Activated CD4-positive, alpha-beta T cell treated with anti-CD3 and anti-CD28 coated beads, Interleukin-2, Interleukin-6, amounts not matched to agents 100 ng/mL and 50 ng/mL, durations not matched to agents 16 hours and 8 hours (primary cell): ENCODE measurements around the gene MLNR.

Experiments
- DNase-seq: peaks from one replicate; pipeline ENCODE4 v3.0.0-alpha.2; 2020

The MLNR gene

DNA sequence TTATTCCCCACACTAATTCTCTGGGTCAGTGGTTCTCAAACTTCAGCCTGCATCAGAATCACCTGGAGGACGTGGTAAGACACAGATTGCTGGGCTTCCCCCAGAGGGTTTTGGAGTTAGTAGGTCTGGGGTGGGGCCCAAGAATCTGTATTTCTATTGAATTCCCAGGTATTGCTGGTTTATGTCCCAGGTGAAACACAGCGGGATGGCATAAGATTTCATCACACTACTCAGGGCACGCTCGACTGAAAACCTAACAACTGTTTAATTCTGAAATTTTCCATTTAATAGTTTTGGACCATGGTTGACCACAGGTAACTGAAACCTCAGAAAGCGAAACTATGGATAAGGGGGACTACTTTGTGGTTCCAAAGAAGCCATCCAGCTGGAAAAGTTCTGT, 6.5 kb downstream of the MLNR start:
- no peak for DNase-seq

GRCh38 chr13:49234741-49235140, 14.6 kb downstream of the MLNR start:
- no peak for DNase-seq

GRCh38 chr13:49235856-49236431, 15.8 kb downstream of the MLNR start:
- no peak for DNase-seq

DNA sequence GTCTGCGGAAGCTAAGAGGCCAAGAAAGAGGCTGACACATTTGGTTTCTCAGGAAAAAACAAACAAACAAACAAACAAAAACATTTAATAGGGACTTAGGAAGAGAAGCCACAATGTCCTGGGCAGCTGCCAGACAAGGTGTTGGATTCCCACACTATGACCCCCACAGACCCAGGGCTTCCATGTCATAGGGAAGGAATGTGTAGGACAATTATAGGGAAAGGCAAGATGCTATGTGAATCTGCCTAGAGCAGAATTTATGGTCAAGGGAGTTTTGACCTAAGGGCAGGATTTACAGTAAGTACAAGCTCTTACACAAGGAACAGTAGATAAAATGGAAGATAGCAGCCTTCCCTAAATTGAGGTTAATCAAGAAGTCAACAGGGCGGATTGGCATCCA, 18.5 kb downstream of the MLNR start:
- DNase-seq = no peak

GRCh38 chr13:49240017-49240416, 19.9 kb downstream of the MLNR start:
- peak; percentile 55 for DNase-seq

GRCh38 chr13:49241296-49241695, 21.2 kb downstream of the MLNR start:
- no peak for DNase-seq

DNA sequence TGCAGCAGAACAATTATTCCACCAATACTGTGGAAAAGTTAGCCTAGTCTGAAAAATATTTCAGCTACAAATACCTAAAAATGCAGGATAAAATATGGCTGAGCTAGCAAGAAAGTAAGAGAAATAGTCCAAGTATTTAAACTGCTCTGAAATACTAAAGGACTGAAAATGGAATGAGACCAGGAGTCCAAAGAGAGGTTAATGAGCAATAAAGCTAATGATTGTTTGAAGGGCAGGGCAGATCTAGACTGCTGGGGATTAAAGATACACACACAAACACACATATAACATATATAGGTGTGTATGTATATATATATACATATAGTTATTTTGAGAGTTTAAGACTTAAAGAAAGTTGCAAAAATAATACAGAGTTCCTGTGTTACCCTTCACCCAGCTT, 25.0 kb downstream of the MLNR start:
- no peak for DNase-seq

- DNase-seq = no peak
Observed at GRCh38 chr13:49246850-49247642, 26.9 kb downstream of the MLNR start.

DNA sequence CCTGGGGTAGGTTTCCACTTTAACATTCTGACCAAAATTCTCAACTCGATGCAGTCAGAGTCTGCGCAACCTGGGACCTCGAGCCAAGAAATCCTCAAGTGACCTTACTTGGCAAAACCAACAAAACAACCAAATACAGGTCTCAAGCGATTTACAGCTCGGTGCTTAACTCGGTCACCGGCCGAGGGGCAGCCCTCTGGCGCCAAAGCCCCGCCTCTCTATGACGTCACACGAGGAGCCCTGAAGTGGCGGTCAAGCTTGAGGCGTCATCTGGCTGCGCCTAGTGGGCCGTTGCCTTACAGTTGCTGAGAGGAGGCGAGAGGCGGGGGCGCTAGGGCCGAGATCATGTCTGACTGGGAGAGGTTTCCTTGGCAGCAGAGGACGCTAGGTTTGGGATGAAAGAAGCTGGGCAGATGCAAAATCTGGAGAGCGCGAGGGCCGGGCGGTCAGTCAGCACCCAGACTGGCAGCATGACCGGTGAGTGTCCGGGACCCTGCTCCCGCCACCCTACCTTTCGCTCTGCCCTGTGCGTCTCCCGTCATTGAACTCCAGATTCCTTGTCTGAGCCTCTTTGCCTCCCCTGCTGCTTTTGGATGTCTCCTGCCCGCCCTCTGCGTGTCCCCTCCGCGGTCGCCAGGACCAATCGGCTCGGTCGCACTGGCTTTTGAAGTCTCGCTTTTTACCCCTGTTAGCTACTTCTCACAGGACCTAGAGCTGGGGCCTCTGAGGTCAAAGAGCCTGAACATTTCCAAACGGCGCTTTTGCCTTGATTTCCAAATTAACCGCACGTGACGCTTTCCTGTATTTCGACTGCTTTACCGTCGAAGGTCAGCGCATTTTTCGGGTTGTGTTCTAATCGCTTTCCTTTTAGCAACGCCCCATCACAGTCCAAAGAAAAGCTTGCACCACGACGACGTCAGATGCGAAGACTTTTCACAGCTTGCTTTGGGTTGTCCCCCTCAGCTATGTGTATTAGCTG, 27.8 kb downstream of the MLNR start, which contains the start of gene CDADC1:
Gene CDADC1, plus strand, starts transcription at position 283 of the 979 bp plus-strand sequence. Its CDS starts 113 bp downstream, at position 396.
- peak; percentile 97 for DNase-seq

DNA sequence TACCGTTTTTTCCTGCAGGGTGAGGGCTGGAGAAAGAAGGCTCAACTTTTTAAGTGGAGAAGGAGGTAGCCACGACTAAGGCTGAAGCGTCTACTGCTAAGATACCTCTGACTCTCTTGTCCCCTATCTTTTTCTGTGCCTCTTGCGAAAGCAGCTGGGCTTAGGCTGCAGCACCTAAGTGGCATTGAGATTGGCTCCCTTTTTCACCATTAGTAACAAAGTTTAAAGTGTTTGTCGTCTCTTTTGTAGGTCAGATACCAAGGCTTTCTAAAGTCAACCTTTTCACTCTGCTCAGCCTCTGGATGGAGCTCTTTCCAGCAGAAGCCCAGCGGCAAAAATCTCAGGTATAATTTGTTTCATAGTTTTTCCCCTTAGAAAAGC, 28.5 kb downstream of the MLNR start:
- no peak for DNase-seq

DNA sequence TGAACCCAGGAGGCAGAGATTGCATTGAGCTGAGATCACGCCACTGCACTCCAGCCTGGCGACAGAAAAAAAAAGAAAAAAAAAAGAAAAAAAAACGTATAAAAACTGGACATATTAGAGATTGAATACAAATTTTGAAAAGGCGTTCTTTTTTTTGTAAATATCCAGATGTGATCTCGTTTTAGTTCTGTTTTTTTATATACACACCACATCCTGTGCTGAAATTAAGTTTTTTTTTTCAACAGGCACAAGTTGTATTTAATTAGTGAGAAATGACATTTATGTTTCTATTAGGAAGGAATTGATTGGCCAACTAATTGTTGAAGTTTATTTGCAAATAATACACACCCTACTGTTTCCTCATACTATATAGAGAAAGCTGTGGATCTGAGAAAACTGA, 31.2 kb downstream of the MLNR start:
- no peak for DNase-seq

DNA sequence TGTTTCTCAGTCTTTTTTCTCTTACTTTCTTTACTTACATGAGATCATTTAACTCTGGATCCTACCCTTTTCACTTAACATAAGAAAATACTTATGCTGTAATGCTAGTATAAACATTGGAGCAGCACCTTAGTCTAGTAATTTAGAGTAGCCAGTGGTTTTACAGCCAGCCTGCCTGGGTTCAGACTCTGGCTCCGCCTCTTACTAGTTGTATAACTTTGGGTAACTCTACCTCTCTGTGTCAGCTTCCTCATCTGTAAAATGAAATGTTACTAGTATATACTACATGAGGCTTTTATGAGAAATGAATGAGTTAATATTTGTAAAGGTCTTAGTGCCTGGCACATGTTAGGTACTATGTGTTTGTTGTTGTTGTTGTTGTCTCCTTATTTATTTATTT, 33.2 kb downstream of the MLNR start:
- DNase-seq = peak; percentile 21

GRCh38 chr13:49254007-49254406, 33.9 kb downstream of the MLNR start:
- peak; percentile 10 for DNase-seq

DNA sequence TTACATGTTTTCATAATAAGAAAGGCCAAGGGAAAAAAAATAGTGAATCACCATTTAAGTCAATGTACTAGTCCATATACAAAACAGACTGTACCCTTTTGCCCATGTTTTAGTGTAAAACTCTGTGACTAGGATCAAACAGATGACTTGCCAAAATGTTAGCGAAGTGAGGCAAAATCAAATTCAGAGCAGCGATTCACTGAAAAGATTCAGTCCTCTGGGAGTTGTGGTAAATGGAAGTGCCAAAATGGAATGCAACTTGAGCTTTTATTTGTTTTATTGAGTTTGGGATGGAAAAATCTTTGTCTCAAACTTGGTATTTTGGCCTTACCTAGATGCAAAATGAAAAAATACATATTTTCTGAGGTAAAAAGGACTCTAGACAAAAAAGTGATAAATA, 36.7 kb downstream of the MLNR start:
- no peak for DNase-seq

DNA sequence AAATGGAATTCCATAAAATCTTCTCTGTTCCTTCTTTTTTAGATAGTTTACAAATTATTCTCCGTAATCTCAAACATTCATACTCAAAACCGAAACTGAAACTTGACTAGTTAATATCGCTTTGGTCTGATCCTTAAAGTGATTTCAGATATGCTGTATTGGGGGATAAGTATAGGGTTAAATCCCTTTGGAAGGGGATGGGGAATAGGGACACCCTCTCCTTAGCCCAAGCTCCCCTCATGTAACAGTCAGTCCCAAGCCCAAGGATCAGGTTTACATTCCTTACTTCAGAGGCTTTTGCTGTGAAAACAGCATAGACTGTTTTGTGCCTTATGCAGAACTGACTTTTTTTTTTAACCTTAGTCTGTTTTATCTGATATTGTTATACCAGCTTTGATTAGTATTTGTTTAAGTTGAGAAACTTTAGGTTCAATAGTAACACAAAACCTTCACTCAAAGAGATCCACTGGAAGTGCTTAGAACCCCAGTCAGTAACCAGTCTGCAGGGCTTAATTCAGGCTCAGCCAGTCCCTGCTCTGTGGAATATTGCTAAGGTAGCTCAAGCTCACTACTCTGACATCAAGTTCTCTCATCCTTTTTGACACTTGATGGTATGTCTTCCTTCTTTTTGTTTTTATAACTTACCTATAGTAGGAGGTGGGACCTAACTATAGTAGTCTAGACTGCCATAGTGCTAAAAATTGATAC, 38.1 kb downstream of the MLNR start:
- DNase-seq = peak; percentile 16

DNA sequence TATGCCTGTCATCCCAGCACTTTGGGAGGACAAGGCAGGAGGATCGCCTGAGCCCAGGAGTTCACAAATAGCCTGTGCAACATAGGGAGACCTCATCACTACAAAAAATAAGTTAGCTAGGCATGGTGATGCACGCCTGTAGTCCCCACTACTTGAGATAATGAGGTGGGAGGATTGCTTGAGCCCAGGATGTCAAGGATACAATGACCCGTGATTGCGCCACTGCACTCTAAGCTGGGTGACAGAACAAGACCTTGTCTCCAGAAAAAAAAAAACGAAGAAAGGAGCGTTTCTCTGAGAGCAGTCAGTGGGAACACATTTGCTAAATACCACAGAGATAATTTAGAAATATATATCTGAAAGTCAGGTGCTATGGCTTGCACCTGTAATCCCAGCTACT, 39.4 kb downstream of the MLNR start:
- no peak for DNase-seq

DNA sequence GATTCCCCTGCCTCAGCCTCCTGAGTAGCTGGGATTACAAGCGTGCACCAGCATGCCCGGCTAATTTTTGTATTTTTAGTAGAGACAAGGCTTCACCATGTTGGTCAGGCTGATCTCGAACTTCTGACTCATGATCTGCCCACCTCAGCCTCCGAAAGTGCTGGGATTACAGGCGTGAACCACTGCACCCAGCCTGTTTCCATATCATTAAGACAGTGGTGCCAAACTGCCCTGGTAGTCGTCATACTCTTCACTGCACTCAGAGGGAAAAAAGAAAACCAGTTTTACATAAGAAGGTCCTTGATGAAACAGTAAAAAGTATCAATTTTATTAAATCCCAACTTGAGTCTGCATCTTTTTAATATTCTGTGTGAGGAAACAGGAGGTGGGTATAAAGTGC, 42.5 kb downstream of the MLNR start:
- no peak for DNase-seq

- DNase-seq = no peak
Observed at GRCh38 chr13:49265822-49266221, 45.7 kb downstream of the MLNR start.

DNA sequence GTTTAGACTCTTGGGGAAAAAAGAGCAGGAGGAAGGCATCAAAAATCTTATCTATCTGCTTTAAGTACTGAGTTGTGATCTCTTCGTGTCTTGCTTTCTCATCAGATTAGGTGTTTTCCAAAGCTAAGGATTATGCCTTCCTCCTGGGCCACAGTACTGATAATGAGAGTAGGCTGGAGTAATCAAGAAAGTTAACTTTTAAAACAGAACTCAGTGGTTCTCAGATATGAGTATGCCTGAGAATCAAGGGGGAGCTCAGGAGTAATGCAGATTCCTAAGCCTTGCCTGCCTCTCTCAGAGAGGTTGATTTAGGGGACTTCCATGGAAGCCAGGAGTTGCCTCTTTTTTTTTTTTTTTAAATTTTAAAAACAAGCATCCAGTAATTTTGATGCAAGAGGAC, 51.1 kb downstream of the MLNR start:
- peak; percentile 41 for DNase-seq
